ENCODE data around the gene ITPR1.

DNA sequence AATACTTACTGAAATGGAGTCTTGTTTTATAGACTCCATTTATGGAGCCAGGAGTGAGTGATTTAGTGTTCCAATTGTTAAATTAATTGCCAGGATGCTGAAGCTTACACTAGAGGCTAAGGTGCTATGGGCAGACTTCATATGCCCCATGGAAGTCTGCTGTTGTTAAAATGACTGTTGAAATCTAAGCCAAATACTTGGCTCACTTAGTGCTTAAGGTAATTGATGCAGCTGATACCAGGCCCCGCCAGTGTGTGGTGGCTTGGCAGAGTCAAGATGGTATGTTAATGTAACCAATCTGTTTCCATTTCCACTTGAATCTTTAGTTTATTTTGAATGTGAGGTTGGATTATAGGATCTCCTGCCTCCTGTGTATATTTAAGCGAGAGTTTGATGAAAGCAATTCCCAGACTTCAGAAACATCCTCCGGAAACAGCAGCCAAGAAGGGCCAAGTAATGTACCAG lies 187.1 kb downstream of the ITPR1 start:
- TF ChIP-seq, protein P1, sequence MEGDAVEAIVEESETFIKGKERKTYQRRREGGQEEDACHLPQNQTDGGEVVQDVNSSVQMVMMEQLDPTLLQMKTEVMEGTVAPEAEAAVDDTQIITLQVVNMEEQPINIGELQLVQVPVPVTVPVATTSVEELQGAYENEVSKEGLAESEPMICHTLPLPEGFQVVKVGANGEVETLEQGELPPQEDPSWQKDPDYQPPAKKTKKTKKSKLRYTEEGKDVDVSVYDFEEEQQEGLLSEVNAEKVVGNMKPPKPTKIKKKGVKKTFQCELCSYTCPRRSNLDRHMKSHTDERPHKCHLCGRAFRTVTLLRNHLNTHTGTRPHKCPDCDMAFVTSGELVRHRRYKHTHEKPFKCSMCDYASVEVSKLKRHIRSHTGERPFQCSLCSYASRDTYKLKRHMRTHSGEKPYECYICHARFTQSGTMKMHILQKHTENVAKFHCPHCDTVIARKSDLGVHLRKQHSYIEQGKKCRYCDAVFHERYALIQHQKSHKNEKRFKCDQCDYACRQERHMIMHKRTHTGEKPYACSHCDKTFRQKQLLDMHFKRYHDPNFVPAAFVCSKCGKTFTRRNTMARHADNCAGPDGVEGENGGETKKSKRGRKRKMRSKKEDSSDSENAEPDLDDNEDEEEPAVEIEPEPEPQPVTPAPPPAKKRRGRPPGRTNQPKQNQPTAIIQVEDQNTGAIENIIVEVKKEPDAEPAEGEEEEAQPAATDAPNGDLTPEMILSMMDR (tag by site-specific recombination; IDR thresholded peaks at IDR 0.05): no peak
- TF ChIP-seq, protein P2, sequence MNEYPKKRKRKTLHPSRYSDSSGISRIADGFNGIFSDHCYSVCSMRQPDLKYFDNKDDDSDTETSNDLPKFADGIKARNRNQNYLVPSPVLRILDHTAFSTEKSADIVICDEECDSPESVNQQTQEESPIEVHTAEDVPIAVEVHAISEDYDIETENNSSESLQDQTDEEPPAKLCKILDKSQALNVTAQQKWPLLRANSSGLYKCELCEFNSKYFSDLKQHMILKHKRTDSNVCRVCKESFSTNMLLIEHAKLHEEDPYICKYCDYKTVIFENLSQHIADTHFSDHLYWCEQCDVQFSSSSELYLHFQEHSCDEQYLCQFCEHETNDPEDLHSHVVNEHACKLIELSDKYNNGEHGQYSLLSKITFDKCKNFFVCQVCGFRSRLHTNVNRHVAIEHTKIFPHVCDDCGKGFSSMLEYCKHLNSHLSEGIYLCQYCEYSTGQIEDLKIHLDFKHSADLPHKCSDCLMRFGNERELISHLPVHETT (tag by site-specific recombination; IDR thresholded peaks at IDR 0.05): no peak
- no peak for TF ChIP-seq ZBTB8A (tag by site-specific recombination; IDR thresholded peaks at IDR 0.05)
- TF ChIP-seq, protein P3, sequence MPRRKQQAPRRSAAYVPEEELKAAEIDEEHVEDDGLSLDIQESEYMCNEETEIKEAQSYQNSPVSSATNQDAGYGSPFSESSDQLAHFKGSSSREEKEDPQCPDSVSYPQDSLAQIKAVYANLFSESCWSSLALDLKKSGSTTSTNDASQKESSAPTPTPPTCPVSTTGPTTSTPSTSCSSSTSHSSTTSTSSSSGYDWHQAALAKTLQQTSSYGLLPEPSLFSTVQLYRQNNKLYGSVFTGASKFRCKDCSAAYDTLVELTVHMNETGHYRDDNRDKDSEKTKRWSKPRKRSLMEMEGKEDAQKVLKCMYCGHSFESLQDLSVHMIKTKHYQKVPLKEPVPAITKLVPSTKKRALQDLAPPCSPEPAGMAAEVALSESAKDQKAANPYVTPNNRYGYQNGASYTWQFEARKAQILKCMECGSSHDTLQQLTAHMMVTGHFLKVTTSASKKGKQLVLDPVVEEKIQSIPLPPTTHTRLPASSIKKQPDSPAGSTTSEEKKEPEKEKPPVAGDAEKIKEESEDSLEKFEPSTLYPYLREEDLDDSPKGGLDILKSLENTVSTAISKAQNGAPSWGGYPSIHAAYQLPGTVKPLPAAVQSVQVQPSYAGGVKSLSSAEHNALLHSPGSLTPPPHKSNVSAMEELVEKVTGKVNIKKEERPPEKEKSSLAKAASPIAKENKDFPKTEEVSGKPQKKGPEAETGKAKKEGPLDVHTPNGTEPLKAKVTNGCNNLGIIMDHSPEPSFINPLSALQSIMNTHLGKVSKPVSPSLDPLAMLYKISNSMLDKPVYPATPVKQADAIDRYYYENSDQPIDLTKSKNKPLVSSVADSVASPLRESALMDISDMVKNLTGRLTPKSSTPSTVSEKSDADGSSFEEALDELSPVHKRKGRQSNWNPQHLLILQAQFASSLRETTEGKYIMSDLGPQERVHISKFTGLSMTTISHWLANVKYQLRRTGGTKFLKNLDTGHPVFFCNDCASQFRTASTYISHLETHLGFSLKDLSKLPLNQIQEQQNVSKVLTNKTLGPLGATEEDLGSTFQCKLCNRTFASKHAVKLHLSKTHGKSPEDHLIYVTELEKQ (tag by site-specific recombination; IDR thresholded peaks at IDR 0.05; ENCODE audit: borderline replicate concordance): 0 out of 2 replicates have a peak, but pooled peaks have one; percentile 29
- TF ChIP-seq, protein P4, sequence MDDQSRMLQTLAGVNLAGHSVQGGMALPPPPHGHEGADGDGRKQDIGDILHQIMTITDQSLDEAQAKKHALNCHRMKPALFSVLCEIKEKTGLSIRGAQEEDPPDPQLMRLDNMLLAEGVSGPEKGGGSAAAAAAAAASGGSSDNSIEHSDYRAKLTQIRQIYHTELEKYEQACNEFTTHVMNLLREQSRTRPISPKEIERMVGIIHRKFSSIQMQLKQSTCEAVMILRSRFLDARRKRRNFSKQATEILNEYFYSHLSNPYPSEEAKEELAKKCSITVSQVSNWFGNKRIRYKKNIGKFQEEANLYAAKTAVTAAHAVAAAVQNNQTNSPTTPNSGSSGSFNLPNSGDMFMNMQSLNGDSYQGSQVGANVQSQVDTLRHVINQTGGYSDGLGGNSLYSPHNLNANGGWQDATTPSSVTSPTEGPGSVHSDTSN (CRISPR knock-in tag; IDR thresholded peaks at IDR 0.05): no peak

Measured in HEK293 (cell line).